BLaER1 (cell line): ENCODE results near the gene PERCC1.

ENCODE experiments used
- H3K27ac ChIP-seq: shearing (Covaris generic); formaldehyde crosslinking; 2 replicates; pipeline ENCODE4 v1.8.1; 2022
- H3K27me3 ChIP-seq: shearing (Covaris generic); formaldehyde crosslinking; 2 replicates; pipeline ENCODE4 v1.8.1; 2022
- H3K36me3 ChIP-seq: shearing (Covaris generic); formaldehyde crosslinking; 2 replicates; pipeline ENCODE4 v1.8.1; 2022
- H3K4me1 ChIP-seq: shearing (Covaris generic); formaldehyde crosslinking; 2 replicates; pipeline ENCODE4 v1.8.1; 2022
- H3K4me2 ChIP-seq: shearing (Covaris generic); formaldehyde crosslinking; 2 replicates; pipeline ENCODE4 v1.8.1; 2022
- H3K4me3 ChIP-seq: shearing (Covaris generic); formaldehyde crosslinking; 2 replicates; pipeline ENCODE4 v1.8.1; 2022
- H3K9ac ChIP-seq: shearing (Covaris generic); formaldehyde crosslinking; 2 replicates; pipeline ENCODE4 v1.8.1; 2022
- H3K9me3 ChIP-seq: shearing (Covaris generic); formaldehyde crosslinking; 2 replicates; pipeline ENCODE4 v1.8.1; 2022
- H4K20me1 ChIP-seq: shearing (Covaris generic); formaldehyde crosslinking; 2 replicates; pipeline ENCODE4 v1.8.1; 2022
- Cebpa-rat ChIP-seq: shearing (Covaris generic); IDR thresholded peaks from 2 replicates; pipeline ENCODE4 v1.8.1; 2022

PERCC1 gene

GRCh38 chr16:1425616-1426370, 5.1 kb upstream of the PERCC1 start:
- no peak for TF ChIP-seq Cebpa-rat
- Histone ChIP-seq H3K36me3 (no peaks in the 10 kb centered on the region), H4K20me1 (no peaks in the 10 kb centered on the region), H3K4me2 (no peak overlapping the region), H3K27me3 (no peaks in the 10 kb centered on the region), H3K9me3 (no peaks in the 10 kb centered on the region), H3K4me1 (peaks cover 42% of the 10 kb centered on the region), H3K4me3 (no peak overlapping the region), H3K27ac (no peak overlapping the region), H3K9ac (no peak overlapping the region)

GRCh38 chr16:1426734-1427471, 4.0 kb upstream of the PERCC1 start:
- no peak overlapping the region for H3K27ac ChIP-seq
- H3K4me3 ChIP-seq = no peak overlapping the region
- no peak for TF ChIP-seq Cebpa-rat
- no peak overlapping the region for H3K4me2 ChIP-seq
- no peaks in the 10 kb centered on the region for H3K9me3 ChIP-seq
- H3K36me3 ChIP-seq = no peaks in the 10 kb centered on the region
- H4K20me1 ChIP-seq = no peaks in the 10 kb centered on the region
- H3K4me1 ChIP-seq = peaks cover 49% of the 10 kb centered on the region
- no peaks in the 10 kb centered on the region for H3K27me3 ChIP-seq
- H3K9ac ChIP-seq = no peak overlapping the region

GRCh38 chr16:1427473-1428461, 3.1 kb upstream of the PERCC1 start:
- no peak overlapping the region for H3K4me3 ChIP-seq
- H3K9ac ChIP-seq = no peak overlapping the region
- H3K9me3 ChIP-seq = no peaks in the 10 kb centered on the region
- peak overlapping the region; percentile 85 for H3K27ac ChIP-seq
- H3K36me3 ChIP-seq = no peaks in the 10 kb centered on the region
- H3K27me3 ChIP-seq = no peaks in the 10 kb centered on the region
- no peak for TF ChIP-seq Cebpa-rat
- no peaks in the 10 kb centered on the region for H4K20me1 ChIP-seq
- H3K4me2 ChIP-seq = peak overlapping the region; percentile 91
- H3K4me1 ChIP-seq = peaks cover 58% of the 10 kb centered on the region

- peaks cover 65% of the 10 kb centered on the region for H3K4me1 ChIP-seq
- no peaks in the 10 kb centered on the region for H3K27me3 ChIP-seq
- no peaks in the 10 kb centered on the region for H3K9me3 ChIP-seq
- no peak for TF ChIP-seq Cebpa-rat
- H3K27ac ChIP-seq = peak overlapping the region; percentile 85
- no peaks in the 10 kb centered on the region for H3K36me3 ChIP-seq
- H3K4me2 ChIP-seq = peak overlapping the region; percentile 91
- no peak overlapping the region for H3K9ac ChIP-seq
- no peaks in the 10 kb centered on the region for H4K20me1 ChIP-seq
- H3K4me3 ChIP-seq = no peak overlapping the region
Observed at GRCh38 chr16:1428511-1428910, 2.4 kb upstream of the PERCC1 start.

- Histone ChIP-seq H4K20me1 (no peaks in the 10 kb centered on the region), H3K4me1 (peaks cover 70% of the 10 kb centered on the region), H3K9me3 (no peaks in the 10 kb centered on the region), H3K36me3 (no peaks in the 10 kb centered on the region), H3K9ac (0 out of 2 replicates have a peak overlapping the region, but pooled peaks have one; percentile 74), H3K4me2 (peak overlapping the region; percentile 91), H3K27ac (peak overlapping the region; percentile 85), H3K4me3 (no peak overlapping the region), H3K27me3 (no peaks in the 10 kb centered on the region)
- no peak for TF ChIP-seq Cebpa-rat
Observed at GRCh38 chr16:1429012-1429411, 1.9 kb upstream of the PERCC1 start.

- no peaks in the 10 kb centered on the region for H3K27me3 ChIP-seq
Observed at GRCh38 chr16:1429631-1430030, 1.2 kb upstream of the PERCC1 start.

GRCh38 chr16:1430214-1430758, 592 bp upstream of the PERCC1 start:
- H3K36me3 ChIP-seq = peaks cover 4% of the 10 kb centered on the region; the same call in 1 of the 2 replicates
- H4K20me1 ChIP-seq = no peaks in the 10 kb centered on the region
- H3K9ac ChIP-seq = peak overlapping the region; percentile 74
- H3K9me3 ChIP-seq = no peaks in the 10 kb centered on the region
- H3K27me3 ChIP-seq = no peaks in the 10 kb centered on the region
- peak overlapping the region; percentile 91 for H3K4me2 ChIP-seq
- no peak for TF ChIP-seq Cebpa-rat
- peak overlapping the region; percentile 85 for H3K27ac ChIP-seq
- H3K4me3 ChIP-seq = peak overlapping the region; percentile 61
- peaks cover 80% of the 10 kb centered on the region for H3K4me1 ChIP-seq

More at GRCh38 chr16:1429631-1430030, 1.2 kb upstream of the PERCC1 start:
- Histone ChIP-seq H3K36me3 (no peaks in the 10 kb centered on the region), H3K4me2 (peak overlapping the region; percentile 91), H3K4me3 (no peak overlapping the region), H3K4me1 (peaks cover 73% of the 10 kb centered on the region), H3K9me3 (no peaks in the 10 kb centered on the region), H3K9ac (peak overlapping the region; percentile 74), H3K27ac (peak overlapping the region; percentile 85), H4K20me1 (no peaks in the 10 kb centered on the region)
- TF ChIP-seq Cebpa-rat = no peak

- no peak for TF ChIP-seq Cebpa-rat
Observed at GRCh38 chr16:1431497-1432270, 806 bp downstream of the PERCC1 start.

More at GRCh38 chr16:1431497-1432270, 806 bp downstream of the PERCC1 start:
- Histone ChIP-seq H3K36me3 (peaks cover 6% of the 10 kb centered on the region; the same call in 1 of the 2 replicates), H3K27ac (peak overlapping the region; percentile 85), H3K4me3 (peak overlapping the region; percentile 61), H3K4me1 (peaks cover 93% of the 10 kb centered on the region), H3K9me3 (no peaks in the 10 kb centered on the region), H3K4me2 (peak overlapping the region; percentile 91), H3K27me3 (no peaks in the 10 kb centered on the region), H3K9ac (peak overlapping the region; percentile 74), H4K20me1 (no peaks in the 10 kb centered on the region)
